Stimulated activated naive CD8-positive, alpha-beta T cell treated with anti-CD3 and anti-CD28 coated beads, Interleukin-15, amount 100 ng/mL, for 72 hours (primary cell): ENCODE measurements around the gene CEACAM16.
A peak's percentile ranks its signal among the peaks of the same experiment; 100 is the strongest.

ENCODE experiments used
- ATAC-seq: fragments of 150-1000 bp; cut with Tn5 transposase; 2 replicates; pipeline ENCODE4 v1.10.0; 2021; ENCODE audit warnings: mild to moderate bottlenecking, moderate library complexity
- DNase-seq, 2 donors: peaks; one replicate each; pipeline ENCODE4 v3.0.0; 2021 to 2022
- H3K27ac Mint-ChIP-seq, 2 donors: one replicate each; pipeline ENCODE4 v1.8.0; 2022; ENCODE audit warnings: mild to moderate bottlenecking in 2 of 2, mixed read lengths in 2 of 2, moderate library complexity in 2 of 2
- H3K27me3 Mint-ChIP-seq: one replicate; pipeline ENCODE4 v1.8.0; 2022; ENCODE audit warnings: mixed read lengths
- H3K4me1 Mint-ChIP-seq: one replicate; pipeline ENCODE4 v1.8.0; 2022; ENCODE audit warnings: mild to moderate bottlenecking, mixed read lengths
- H3K4me3 Mint-ChIP-seq, 2 donors: one replicate each; pipeline ENCODE4 v1.8.0; 2022; ENCODE audit warnings: mild to moderate bottlenecking in 2 of 2, mixed read lengths in 2 of 2, moderate library complexity in 1 of 2
- H3K9me3 Mint-ChIP-seq, 2 donors: one replicate each; pipeline ENCODE4 v1.8.0; 2022; ENCODE audit warnings: mixed read lengths in 2 of 2

The CEACAM16 gene

GRCh38 chr19:44752816-44753625 lies 54.1 kb downstream of the CEACAM16 start:
- peak; percentile 93 to 99 for DNase-seq
- peak overlapping the region; percentile 97 to 98 for H3K27ac Mint-ChIP-seq
- peak overlapping the region; percentile 94 to 98 for H3K4me3 Mint-ChIP-seq
- ATAC-seq, result peak; percentile 88
- no peaks in the 10 kb centered on the region for H3K9me3 Mint-ChIP-seq
- H3K4me1 Mint-ChIP-seq, result peaks cover 71% of the 10 kb centered on the region
- H3K27me3 Mint-ChIP-seq, result no peaks in the 10 kb centered on the region

GRCh38 chr19:44753626-44753931 lies 54.6 kb downstream of the CEACAM16 start:
- DNase-seq (no peak), ATAC-seq (no peak)
- H3K4me3 Mint-ChIP-seq, result peak overlapping the region; percentile 94 to 98
- H3K4me1 Mint-ChIP-seq, result peaks cover 77% of the 10 kb centered on the region
- no peaks in the 10 kb centered on the region for H3K9me3 Mint-ChIP-seq
- no peaks in the 10 kb centered on the region for H3K27me3 Mint-ChIP-seq
- H3K27ac Mint-ChIP-seq, result peak overlapping the region; percentile 96 to 98

GRCh38 chr19:44753932-44754749 lies 55.2 kb downstream of the CEACAM16 start:
- DNase-seq (peak; percentile 52 to 79), ATAC-seq (peak; percentile 42)
- Mint-ChIP-seq H3K4me1 (peaks cover 79% of the 10 kb centered on the region), H3K27ac (peak overlapping the region; percentile 96 to 98), H3K4me3 (peak overlapping the region; percentile 94 to 98), H3K9me3 (no peaks in the 10 kb centered on the region), H3K27me3 (no peaks in the 10 kb centered on the region)

- H3K4me1 Mint-ChIP-seq, result peaks cover 78% of the 10 kb centered on the region
- H3K27me3 Mint-ChIP-seq, result no peaks in the 10 kb centered on the region
- peak overlapping the region; percentile 92 to 96 for H3K27ac Mint-ChIP-seq
- H3K4me3 Mint-ChIP-seq, result peak overlapping the region; percentile 94 to 98
- ATAC-seq (no peak), DNase-seq (no peak)
- H3K9me3 Mint-ChIP-seq, result no peaks in the 10 kb centered on the region
These were observed 55.8 kb downstream of the CEACAM16 start for GRCh38 chr19:44754750-44755080.

- ATAC-seq (no peak), DNase-seq (no peak)
- peaks cover 78% of the 10 kb centered on the region for H3K4me1 Mint-ChIP-seq
- peak overlapping the region; percentile 94 to 98 for H3K4me3 Mint-ChIP-seq
- peak overlapping the region; percentile 92 to 96 for H3K27ac Mint-ChIP-seq
- no peaks in the 10 kb centered on the region for H3K27me3 Mint-ChIP-seq
- no peaks in the 10 kb centered on the region for H3K9me3 Mint-ChIP-seq
These were observed 56.3 kb downstream of the CEACAM16 start for GRCh38 chr19:44755219-44755618.

- Mint-ChIP-seq H3K9me3 (no peaks in the 10 kb centered on the region), H3K27ac (peak overlapping the region in 1 of 2 donors; percentile 33), H3K27me3 (no peaks in the 10 kb centered on the region), H3K4me3 (no peak overlapping the region), H3K4me1 (peaks cover 78% of the 10 kb centered on the region)
- ATAC-seq (no peak), DNase-seq (no peak)
These were observed 57.2 kb downstream of the CEACAM16 start for GRCh38 chr19:44756089-44756562.

GRCh38 chr19:44757057-44757734 lies 58.2 kb downstream of the CEACAM16 start:
- Mint-ChIP-seq H3K9me3 (no peaks in the 10 kb centered on the region), H3K27ac (no peak overlapping the region), H3K27me3 (no peaks in the 10 kb centered on the region), H3K4me1 (peaks cover 72% of the 10 kb centered on the region), H3K4me3 (no peak overlapping the region)
- ATAC-seq (no peak), DNase-seq (no peak)

- DNase-seq (no peak), ATAC-seq (no peak)
- no peaks in the 10 kb centered on the region for H3K27me3 Mint-ChIP-seq
- no peaks in the 10 kb centered on the region for H3K9me3 Mint-ChIP-seq
- H3K4me1 Mint-ChIP-seq, result peaks cover 72% of the 10 kb centered on the region
- no peak overlapping the region for H3K27ac Mint-ChIP-seq
- no peak overlapping the region for H3K4me3 Mint-ChIP-seq
These were observed 59.0 kb downstream of the CEACAM16 start for GRCh38 chr19:44757735-44758505.

GRCh38 chr19:44758596-44758995 lies 59.6 kb downstream of the CEACAM16 start:
- no peak overlapping the region for H3K4me3 Mint-ChIP-seq
- no peak for ATAC-seq
- no peaks in the 10 kb centered on the region for H3K27me3 Mint-ChIP-seq
- H3K4me1 Mint-ChIP-seq, result peaks cover 69% of the 10 kb centered on the region
- H3K9me3 Mint-ChIP-seq, result no peaks in the 10 kb centered on the region
- DNase-seq, result no peak
- no peak overlapping the region for H3K27ac Mint-ChIP-seq

- H3K4me1 Mint-ChIP-seq, result peaks cover 74% of the 10 kb centered on the region
- peak overlapping the region in 1 of 2 donors; percentile 72 for H3K27ac Mint-ChIP-seq
- no peaks in the 10 kb centered on the region for H3K9me3 Mint-ChIP-seq
- H3K27me3 Mint-ChIP-seq, result no peaks in the 10 kb centered on the region
- no peak for ATAC-seq
- DNase-seq, result no peak
- peak overlapping the region in 1 of 2 donors; percentile 40 for H3K4me3 Mint-ChIP-seq
These were observed 60.3 kb downstream of the CEACAM16 start for GRCh38 chr19:44759083-44759804.
